ENCODE data around the gene RNF207. TPM values are rescaled to one million over a fixed set of nuclear protein-coding genes. Genes with fewer than 3 reads are reported as not detected.

The RNF207 gene
- polyA plus RNA-seq, 1 donor from 2014 or later: 3.5 TPM

DNA sequence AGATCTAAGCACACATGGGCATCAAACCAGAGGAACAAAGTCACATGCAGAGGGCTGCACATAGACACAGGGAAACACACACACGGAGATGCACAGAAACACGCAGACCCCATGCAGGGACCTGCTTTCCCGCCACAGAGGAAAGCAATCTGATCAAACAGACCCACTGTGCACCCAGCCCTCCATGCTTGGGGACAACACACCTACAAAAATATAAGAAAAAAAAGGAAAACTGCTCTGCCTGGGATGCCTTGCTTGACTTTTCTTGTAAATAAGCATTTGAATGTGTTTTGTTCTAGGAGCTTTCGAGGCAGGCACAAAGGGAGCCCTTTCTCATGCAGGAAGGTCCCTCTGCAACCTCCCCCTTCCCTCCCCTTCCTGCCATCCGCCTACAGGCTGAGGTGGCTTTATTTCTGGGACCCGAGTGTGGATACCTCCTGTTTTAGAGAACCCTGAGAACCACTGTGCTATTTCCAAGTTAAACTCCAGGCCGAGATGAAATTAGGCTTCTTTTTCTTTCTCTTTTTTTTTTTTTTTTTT lies 33.4 kb downstream of the RNF207 start:
- H3K36me3 ChIP-seq (ENCODE audit: insufficient read depth, low read length): no peaks in the 10 kb centered on the region
- H3F3A ChIP-seq (ENCODE audit: insufficient read depth, low read length, poor library complexity, severe bottlenecking): no peaks in the 10 kb centered on the region
- H3K4me3 ChIP-seq (ENCODE audit: low read length): no peak overlapping the region
- no peaks in the 10 kb centered on the region for H4K20me1 ChIP-seq (ENCODE audit: insufficient read depth)
- H3K4me2 ChIP-seq (ENCODE audit: low read length): no peak overlapping the region
- no peak overlapping the region for H2AFZ ChIP-seq (ENCODE audit: low read depth, low read length)
- H3K27me3 ChIP-seq (ENCODE audit: insufficient read depth, low read depth, low read length): peaks cover 50% of the 10 kb centered on the region
- H3K27ac ChIP-seq (ENCODE audit: low read length): no peak overlapping the region
- no peak for TF ChIP-seq EP300 (conservative IDR thresholded peaks at IDR 0.05; ENCODE audit: poor library complexity, severe bottlenecking)
- TF ChIP-seq EZH2 (IDR thresholded peaks at IDR 0.05; ENCODE audit: borderline replicate concordance, insufficient read depth, low read length, poor library complexity, severe bottlenecking): no peak
- no peak for TF ChIP-seq MXI1 (conservative IDR thresholded peaks at IDR 0.05; ENCODE audit: poor library complexity, severe bottlenecking)
- no peak for TF ChIP-seq SMC3 (conservative IDR thresholded peaks at IDR 0.05; ENCODE audit: poor library complexity)
- no peak for TF ChIP-seq REST (IDR thresholded peaks at IDR 0.05; ENCODE audit: borderline replicate concordance)
- no peak for TF ChIP-seq POLR2AphosphoS5 (IDR thresholded peaks at IDR 0.05)
- TF ChIP-seq TAF1 (IDR thresholded peaks at IDR 0.05; ENCODE audit: low read depth): no peak
- TF ChIP-seq RAD21 (conservative IDR thresholded peaks at IDR 0.05): no peak
- TF ChIP-seq, protein P1, sequence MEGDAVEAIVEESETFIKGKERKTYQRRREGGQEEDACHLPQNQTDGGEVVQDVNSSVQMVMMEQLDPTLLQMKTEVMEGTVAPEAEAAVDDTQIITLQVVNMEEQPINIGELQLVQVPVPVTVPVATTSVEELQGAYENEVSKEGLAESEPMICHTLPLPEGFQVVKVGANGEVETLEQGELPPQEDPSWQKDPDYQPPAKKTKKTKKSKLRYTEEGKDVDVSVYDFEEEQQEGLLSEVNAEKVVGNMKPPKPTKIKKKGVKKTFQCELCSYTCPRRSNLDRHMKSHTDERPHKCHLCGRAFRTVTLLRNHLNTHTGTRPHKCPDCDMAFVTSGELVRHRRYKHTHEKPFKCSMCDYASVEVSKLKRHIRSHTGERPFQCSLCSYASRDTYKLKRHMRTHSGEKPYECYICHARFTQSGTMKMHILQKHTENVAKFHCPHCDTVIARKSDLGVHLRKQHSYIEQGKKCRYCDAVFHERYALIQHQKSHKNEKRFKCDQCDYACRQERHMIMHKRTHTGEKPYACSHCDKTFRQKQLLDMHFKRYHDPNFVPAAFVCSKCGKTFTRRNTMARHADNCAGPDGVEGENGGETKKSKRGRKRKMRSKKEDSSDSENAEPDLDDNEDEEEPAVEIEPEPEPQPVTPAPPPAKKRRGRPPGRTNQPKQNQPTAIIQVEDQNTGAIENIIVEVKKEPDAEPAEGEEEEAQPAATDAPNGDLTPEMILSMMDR (IDR thresholded peaks at IDR 0.05; ENCODE audit: poor library complexity, severe bottlenecking): no peak
- no peak overlapping the region for H3K9ac ChIP-seq (ENCODE audit: low read length)
- no peaks in the 10 kb centered on the region for H3K9me3 ChIP-seq (ENCODE audit: low read length)
- H3K79me2 ChIP-seq (replicated peaks; ENCODE audit: insufficient read depth, low read length): peaks cover 11% of the 10 kb centered on the region
- H3K9me2 ChIP-seq (ENCODE audit: insufficient read depth, low read length): no peaks in the 10 kb centered on the region

DNA sequence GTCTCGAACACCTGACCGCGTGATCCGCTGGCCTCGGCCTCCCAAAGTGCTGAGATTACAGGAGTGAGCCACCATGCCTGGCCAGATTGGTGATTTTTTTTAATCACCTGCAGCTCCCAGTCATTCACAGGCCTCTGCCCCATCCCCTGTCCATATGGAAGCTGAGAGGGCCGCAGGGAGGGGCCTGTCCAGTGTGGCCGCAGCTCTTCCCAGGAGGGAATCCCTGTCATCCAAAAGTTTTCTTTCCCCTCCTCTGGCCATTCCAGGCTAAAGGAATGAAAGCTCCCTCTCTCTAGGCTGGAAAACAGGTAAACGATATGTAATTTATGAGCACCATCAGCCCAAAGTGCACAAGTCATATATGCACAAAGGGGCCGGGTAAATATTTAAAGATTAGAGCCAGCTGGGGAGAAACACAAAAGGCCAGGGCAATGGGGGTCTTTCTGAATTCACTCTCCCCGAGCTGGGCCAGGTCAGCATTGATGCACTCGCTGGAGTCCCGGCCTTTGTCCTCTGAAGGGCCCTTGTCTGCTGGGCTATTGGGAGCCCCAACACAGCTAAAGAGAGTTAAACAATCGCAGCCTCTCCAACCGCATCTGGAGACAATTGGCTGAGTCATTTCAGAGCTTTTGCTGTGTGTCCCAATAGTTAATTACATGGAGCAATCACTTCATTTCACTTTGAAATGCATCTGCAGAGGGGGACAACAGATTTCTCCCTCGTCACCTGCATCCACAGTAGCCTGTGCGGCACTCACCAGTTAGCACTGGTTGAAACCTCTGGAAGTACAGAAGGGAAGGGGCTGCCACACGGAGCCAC lies 34.2 kb downstream of the RNF207 start:
- Histone ChIP-seq H3F3A (ENCODE audit: insufficient read depth, low read length, poor library complexity, severe bottlenecking) (no peaks in the 10 kb centered on the region), H3K4me3 (ENCODE audit: low read length) (no peak overlapping the region), H4K20me1 (ENCODE audit: insufficient read depth) (no peaks in the 10 kb centered on the region), H3K9me3 (ENCODE audit: low read length) (no peaks in the 10 kb centered on the region), H3K36me3 (ENCODE audit: insufficient read depth, low read length) (no peaks in the 10 kb centered on the region), H3K27me3 (ENCODE audit: insufficient read depth, low read depth, low read length) (peaks cover 56% of the 10 kb centered on the region), H3K27ac (ENCODE audit: low read length) (no peak overlapping the region), H3K79me2 (replicated peaks; ENCODE audit: insufficient read depth, low read length) (peaks cover 3% of the 10 kb centered on the region), H3K9me2 (ENCODE audit: insufficient read depth, low read length) (no peaks in the 10 kb centered on the region), H3K4me2 (ENCODE audit: low read length) (no peak overlapping the region), H3K9ac (ENCODE audit: low read length) (no peak overlapping the region), H2AFZ (ENCODE audit: low read depth, low read length) (no peak overlapping the region)
- TF ChIP-seq SMC3 (conservative IDR thresholded peaks at IDR 0.05; ENCODE audit: poor library complexity) (no peak), EP300 (conservative IDR thresholded peaks at IDR 0.05; ENCODE audit: poor library complexity, severe bottlenecking) (no peak), EZH2 (IDR thresholded peaks at IDR 0.05; ENCODE audit: borderline replicate concordance, insufficient read depth, low read length, poor library complexity, severe bottlenecking) (no peak), RAD21 (conservative IDR thresholded peaks at IDR 0.05) (no peak), MXI1 (conservative IDR thresholded peaks at IDR 0.05; ENCODE audit: poor library complexity, severe bottlenecking) (no peak), REST (IDR thresholded peaks at IDR 0.05; ENCODE audit: borderline replicate concordance) (no peak), TAF1 (IDR thresholded peaks at IDR 0.05; ENCODE audit: low read depth) (no peak), POLR2AphosphoS5 (IDR thresholded peaks at IDR 0.05) (no peak)
- TF ChIP-seq, protein P1 (IDR thresholded peaks at IDR 0.05; ENCODE audit: poor library complexity, severe bottlenecking): no peak
